K562 (cell line): Measurements from ENCODE around the gene ARL5C. TPM values are rescaled to one million over a fixed set of nuclear protein-coding genes. Genes with fewer than 3 reads are reported as not detected.
"Not testable (repeated sequence)": the region's sequence is repeated elsewhere in the genome, so short reads cannot be mapped to it uniquely, and the experiment has no call there.

Experiments used
- ATAC-seq: fragments of 200-7000 bp; cut with Tn5 transposase; 3 replicates; pipeline ENCODE4 v1.9.1; 2020; ENCODE audit warnings: moderate library complexity
- BruUV-seq: library from RNA; stranded (reverse); fragments of 400-500 nt; replicated peaks from 2 replicates; lab custom pipeline; 2021; lab: Mats Ljungman, UMichigan
- CTCF ChIA-PET: fragments of 300-600 bp; formaldehyde crosslinking; extraction: SDS; loops from one replicate; lab custom pipeline; 2021; ENCODE audit warnings: low intra/inter-chr PET ratio; lab: Yijun Ruan, JAX
- POLR2A ChIA-PET: fragments of 300-600, 350-650 bp; sonication (Branson Sonifier 250); formaldehyde crosslinking; extraction: SDS; loops from one replicate; lab custom pipeline; 2021; ENCODE audit warnings: antibody characterized with exemption, inconsistent platforms; lab: Yijun Ruan, JAX
- DNase-seq, 4 experiments: peaks; one replicate each; pipeline versions ENCODE4 v3.0.0 to v3.0.0-alpha.2; 2011 to 2018; ENCODE audit warnings: low spot score in 3 of 4, mixed read lengths in 3 of 4; ENCODE audit errors: extremely low read depth in 1 of 4
- FAIRE-seq: peaks from 2 replicates; lab custom pipeline; 2011; peaks lifted over from hg19 to GRCh38; lab: Jason Lieb, UNC
- H2AFZ ChIP-seq: 2 replicates; pipeline ENCODE4 v1.6.0; 2011; ENCODE audit warnings: low read depth, low read length, control low read depth, inconsistent platforms
- H3K27ac ChIP-seq: fragments of 200-600 bp; 3 replicates; pipeline ENCODE4 v1.8.0; 2011; ENCODE audit warnings: low read depth, mild to moderate bottlenecking, control low read depth, inconsistent platforms, low read length, moderate library complexity, mixed read lengths; ENCODE audit errors: extremely low read depth
- H3K27me3 ChIP-seq, 2 experiments: fragments of 300-600 bp in 1 of 2; 2 replicates in 1 of 2; 3 replicates in 1 of 2; pipeline versions ENCODE4 v1.6.0 to v1.8.0; 2011; ENCODE audit warnings: inconsistent platforms in 2 of 2, low read length in 2 of 2, mild to moderate bottlenecking in 1 of 2, mixed read lengths in 1 of 2, moderate library complexity in 1 of 2; ENCODE audit not compliant: control insufficient read depth in 2 of 2, insufficient read depth in 2 of 2
- H3K36me3 ChIP-seq: fragments of 300-600 bp; 3 replicates; pipeline ENCODE4 v1.8.0; 2011; ENCODE audit warnings: mild to moderate bottlenecking, low read length, inconsistent platforms; ENCODE audit not compliant: control insufficient read depth, insufficient read depth
- H3K4me1 ChIP-seq, 2 experiments: fragments of 200-600 bp in 1 of 2; replicated peaks in 1 of 2; 2 replicates in 1 of 2; 3 replicates in 1 of 2; pipeline versions ENCODE4 v1.5.1 to v1.8.0; 2011; ENCODE audit warnings: inconsistent platforms in 2 of 2, low read length in 2 of 2, mild to moderate bottlenecking in 1 of 2, mixed read lengths in 1 of 2, moderate library complexity in 1 of 2; ENCODE audit not compliant: control insufficient read depth in 2 of 2, insufficient read depth in 2 of 2
- H3K4me2 ChIP-seq: 2 replicates; pipeline ENCODE4 v1.6.1; 2011; ENCODE audit warnings: low read length, control low read depth, inconsistent platforms, mixed read lengths; ENCODE audit not compliant: insufficient read depth
- H3K4me3 ChIP-seq: fragments of 200-600 bp; sonication (generic), shearing (Covaris generic); 2 replicates; pipeline ENCODE4 v1.5.1; 2016; ENCODE audit warnings: control low read depth, inconsistent platforms
- H3K79me2 ChIP-seq: fragments of 200-600 bp; 3 replicates; pipeline ENCODE4 v1.8.0; 2011; ENCODE audit warnings: low read length, inconsistent platforms; ENCODE audit not compliant: control insufficient read depth, insufficient read depth
- H3K9ac ChIP-seq, 2 experiments: 2 replicates each; pipeline versions ENCODE4 v1.6.0 to v1.6.1; 2011; ENCODE audit warnings: low read depth in 2 of 2, low read length in 2 of 2, control low read depth in 1 of 2, inconsistent platforms in 1 of 2, mild to moderate bottlenecking in 1 of 2, mixed read lengths in 1 of 2; ENCODE audit not compliant: insufficient read depth in 1 of 2
- H3K9me1 ChIP-seq: one replicate; pipeline ENCODE4 v1.6.0; 2011; ENCODE audit warnings: inconsistent platforms, mild to moderate bottlenecking, low read length, moderate library complexity; ENCODE audit not compliant: control insufficient read depth, insufficient read depth
- H3K9me3 ChIP-seq: replicated peaks from 2 replicates; pipeline ENCODE4 v1.5.1; 2011; ENCODE audit warnings: low read depth, low read length, inconsistent platforms; ENCODE audit not compliant: control insufficient read depth, insufficient read depth
- H4K20me1 ChIP-seq: replicated peaks from 2 replicates; pipeline ENCODE4 v1.6.1; 2011; ENCODE audit warnings: low read length, inconsistent platforms, mixed read lengths; ENCODE audit not compliant: control insufficient read depth, insufficient read depth
- CREBBP ChIP-seq: IDR thresholded peaks from one replicate; pipeline ENCODE4 v1.6.1; 2012; ENCODE audit warnings: low read depth, mild to moderate bottlenecking, control low read depth, inconsistent platforms, low read length
- ELF1 ChIP-seq: fragments of 200-800 bp; sonication (Bioruptor generic); IDR thresholded peaks from 2 replicates; pipeline ENCODE4 v1.6.1; 2016; ENCODE audit warnings: missing genetic modification characterization, missing compliant biosample characterization
- FIP1L1 ChIP-seq: fragments of 200-400 bp; formaldehyde crosslinking; IDR thresholded peaks from 2 replicates; pipeline ENCODE4 v1.6.1; 2018; ENCODE audit warnings: mild to moderate bottlenecking, low read depth, low read length; ENCODE audit not compliant: poor library complexity, severe bottlenecking
- FOXK2 ChIP-seq, 2 experiments: fragments of 450-650 bp; IDR thresholded peaks in 1 of 2; conservative IDR thresholded peaks in 1 of 2; 2 replicates each; pipeline ENCODE4 v1.6.1; 2016; ENCODE audit warnings: low read depth in 2 of 2, mild to moderate bottlenecking in 1 of 2
- ILF3 ChIP-seq: fragments of 450-650 bp; IDR thresholded peaks from 2 replicates; pipeline ENCODE4 v1.6.1; 2018; ENCODE audit warnings: antibody characterized with exemption, mild to moderate bottlenecking, moderate library complexity, borderline replicate concordance
- MCM5 ChIP-seq: fragments of 450-650 bp; IDR thresholded peaks from 2 replicates; pipeline ENCODE4 v1.6.1; 2016; ENCODE audit warnings: low read depth
- PHB2 ChIP-seq: fragments of 450-650 bp; IDR thresholded peaks from 2 replicates; pipeline ENCODE4 v1.6.1; 2017; ENCODE audit warnings: low read depth
- PHTF2 ChIP-seq: fragments of 250-450 bp; sonication (Bioruptor Pico); IDR thresholded peaks from 2 replicates; pipeline ENCODE4 v1.5.0; 2021; ENCODE audit warnings: mild to moderate bottlenecking
- RFX7 ChIP-seq: fragments of 250-450 bp; sonication (Bioruptor Pico); IDR thresholded peaks from 2 replicates; pipeline ENCODE4 v1.5.1; 2021; ENCODE audit warnings: mild to moderate bottlenecking
- ZNF146 ChIP-seq: IDR thresholded peaks from one replicate; pipeline ENCODE4 v1.6.1; 2018; ENCODE audit warnings: missing compliant biosample characterization; ENCODE audit not compliant: unreplicated experiment
- ZNF512 ChIP-seq: IDR thresholded peaks from 2 replicates; pipeline ENCODE4 v1.6.1; 2016; ENCODE audit warnings: missing genetic modification characterization, missing compliant biosample characterization
- WGBS: fragments of 100-300 bp; shearing (Covaris generic); methylation state at CpG from one replicate; pipeline ENCODE4 v1.1.6; 2016; ENCODE audit warnings: low coverage, mixed read lengths; ENCODE audit not compliant: insufficient coverage; ENCODE audit errors: missing lambda C conversion rate; 5-methylcytosine and 5-hydroxymethylcytosine counted together
- in situ Hi-C: fragments of 300-500 bp; cut with MboI; formaldehyde crosslinking; loops from 4 replicates; pipeline ENCODE4 v1.15.0; 2018; ENCODE audit warnings: inconsistent platforms, mixed read lengths
- intact Hi-C: fragments of 100-400 bp; cut with micrococcal nuclease; formaldehyde crosslinking; loops from 2 replicates; pipeline ENCODE4 v1.14.2; 2022
- polyA plus RNA-seq, 8 experiments: library from polyadenylated mRNA; depleted of rRNA in 4 of 8; stranded (reverse) in 5 of 8; unstranded in 3 of 8; fragments of >200 nt; fragmentation: Nextera tagmentation in 2 of 8; fragmentation: Illumina TruSeq in 1 of 8; extraction: Ambion mirVana in 2 of 8; extraction: Trizol in 1 of 8; gene quantifications; 2 replicates each; pipeline versions ENCODE4 v1.2.1 to v1.2.3, GENCODE V29; 2011 to 2014; ENCODE audit warnings: inconsistent platforms in 1 of 8, missing spikeins in 1 of 8
- total RNA-seq, 7 experiments: library from RNA; depleted of rRNA in 6 of 7; stranded (reverse); fragments of >200 nt in 6 of 7; fragmentation: Illumina TruSeq in 2 of 7; extraction: Trizol in 2 of 7; gene quantifications; 2 replicates each; pipeline versions ENCODE4 v1.2.1 to v1.2.3, GENCODE V29; 2011 to 2021; ENCODE audit warnings: low replicate concordance in 1 of 7
- TF ChIP-seq, protein P1 (sequence below): fragments of 150-350 bp; IDR thresholded peaks from 2 replicates; pipeline ENCODE4 v1.6.1; 2014; ENCODE audit warnings: low read depth, mild to moderate bottlenecking, low read length, borderline replicate concordance

ARL5C gene
- total and polyA plus RNA-seq, 9 of the 15 experiments (the other 6 are each of a cell fraction or from before 2014, with no cell fraction given): not detected

DNA sequence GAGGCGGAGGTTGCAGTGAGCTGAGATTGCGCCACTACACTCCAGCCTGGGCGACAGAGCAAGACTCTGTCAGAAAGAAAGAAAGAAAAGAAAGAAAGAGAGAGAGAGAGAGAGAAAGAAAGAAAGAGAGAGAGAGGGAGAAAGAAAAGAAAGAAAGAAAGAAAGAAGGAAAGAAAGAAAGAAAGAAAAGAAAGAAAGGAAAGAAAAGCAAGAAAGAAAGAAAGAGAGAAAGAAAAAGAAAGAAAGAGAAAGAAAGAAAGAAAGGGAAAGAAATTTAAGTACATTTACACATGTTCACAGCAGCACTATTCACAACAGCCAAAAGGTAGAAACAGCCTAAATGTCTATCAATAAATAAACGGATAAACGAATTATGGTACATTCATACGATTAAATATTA is 36.4 kb downstream of the ARL5C start:
- H3K9me3 ChIP-seq, H3K36me3 ChIP-seq, H4K20me1 ChIP-seq, H3K79me2 ChIP-seq, FAIRE-seq, in situ Hi-C loops, H3K4me2 ChIP-seq, BruUV-seq, ATAC-seq, H2AFZ ChIP-seq, H3K4me3 ChIP-seq, CTCF ChIA-PET, DNase-seq, H3K27ac ChIP-seq, POLR2A ChIA-PET, H3K4me1 ChIP-seq, H3K9me1 ChIP-seq, intact Hi-C loops, H3K9ac ChIP-seq: not testable (repeated sequence)
- TF ChIP-seq ZNF512: peak; percentile 95
- 18% methylated on average over 6 of the region's 6 CpGs for WGBS
- peaks cover 13 to 24% of the 10 kb centered on the region in 2 experiments for H3K27me3 ChIP-seq

DNA sequence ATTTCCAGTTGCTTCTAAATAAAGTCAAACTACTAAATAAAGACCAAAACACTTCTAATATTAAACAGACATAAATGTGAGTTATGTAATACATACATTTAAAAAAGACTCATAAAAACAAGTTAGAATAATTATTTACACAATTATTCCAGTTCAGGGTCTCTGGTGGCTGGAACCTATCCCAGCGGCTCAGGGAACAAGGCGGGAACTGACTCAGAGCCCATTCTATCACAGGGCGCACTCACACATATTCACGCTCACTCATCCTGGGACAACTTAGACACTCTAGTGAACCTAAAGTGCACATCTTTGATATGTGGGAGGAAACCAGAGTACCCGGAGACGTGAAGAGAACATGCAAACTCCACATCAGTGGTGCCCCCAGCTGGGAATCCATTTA is 39.5 kb downstream of the ARL5C start:
- WGBS: 23% methylated on average over 6 of the region's 6 CpGs
- ATAC-seq (no peak), FAIRE-seq (no peak), DNase-seq (no peak)
- ChIA-PET POLR2A (interaction anchor here (1.2 kb wide), 1 partner anchor 12 kb away, joined by 3 read pairs; no protein-coding TSS in a partner anchor), CTCF (no interaction called here)
- Histone ChIP-seq H3K36me3 (no peaks in the 10 kb centered on the region), H3K4me1 (no peaks in the 10 kb centered on the region), H3K9me1 (no peaks in the 10 kb centered on the region), H3K4me2 (no peak overlapping the region), H3K9me3 (no peaks in the 10 kb centered on the region), H3K9ac (no peak overlapping the region), H3K79me2 (no peaks in the 10 kb centered on the region), H4K20me1 (no peaks in the 10 kb centered on the region; the same call in 1 of the 2 replicates), H3K4me3 (no peak overlapping the region), H3K27ac (no peak overlapping the region), H2AFZ (no peak overlapping the region), H3K27me3 (peaks cover 26 to 40% of the 10 kb centered on the region in 2 experiments)
- intact Hi-C loops: no loop called here
- in situ Hi-C loops: no loop called here
- BruUV-seq: no TSS peak
- TF ChIP-seq PHTF2 (CRISPR knock-in tag) (no peak), ZNF146 (CRISPR knock-in tag) (no peak), FIP1L1 (no peak), CREBBP (no peak), ELF1 (no peak), MCM5 (no peak), FOXK2 (conservative IDR thresholded peaks at IDR 0.05 in 1 of 2, IDR thresholded peaks at IDR 0.05 in 1 of 2; ENCODE audit: low read depth in 2 of 2) (no peak), RFX7 (no peak), ILF3 (no peak), PHB2 (no peak)
- TF ChIP-seq, protein P1, sequence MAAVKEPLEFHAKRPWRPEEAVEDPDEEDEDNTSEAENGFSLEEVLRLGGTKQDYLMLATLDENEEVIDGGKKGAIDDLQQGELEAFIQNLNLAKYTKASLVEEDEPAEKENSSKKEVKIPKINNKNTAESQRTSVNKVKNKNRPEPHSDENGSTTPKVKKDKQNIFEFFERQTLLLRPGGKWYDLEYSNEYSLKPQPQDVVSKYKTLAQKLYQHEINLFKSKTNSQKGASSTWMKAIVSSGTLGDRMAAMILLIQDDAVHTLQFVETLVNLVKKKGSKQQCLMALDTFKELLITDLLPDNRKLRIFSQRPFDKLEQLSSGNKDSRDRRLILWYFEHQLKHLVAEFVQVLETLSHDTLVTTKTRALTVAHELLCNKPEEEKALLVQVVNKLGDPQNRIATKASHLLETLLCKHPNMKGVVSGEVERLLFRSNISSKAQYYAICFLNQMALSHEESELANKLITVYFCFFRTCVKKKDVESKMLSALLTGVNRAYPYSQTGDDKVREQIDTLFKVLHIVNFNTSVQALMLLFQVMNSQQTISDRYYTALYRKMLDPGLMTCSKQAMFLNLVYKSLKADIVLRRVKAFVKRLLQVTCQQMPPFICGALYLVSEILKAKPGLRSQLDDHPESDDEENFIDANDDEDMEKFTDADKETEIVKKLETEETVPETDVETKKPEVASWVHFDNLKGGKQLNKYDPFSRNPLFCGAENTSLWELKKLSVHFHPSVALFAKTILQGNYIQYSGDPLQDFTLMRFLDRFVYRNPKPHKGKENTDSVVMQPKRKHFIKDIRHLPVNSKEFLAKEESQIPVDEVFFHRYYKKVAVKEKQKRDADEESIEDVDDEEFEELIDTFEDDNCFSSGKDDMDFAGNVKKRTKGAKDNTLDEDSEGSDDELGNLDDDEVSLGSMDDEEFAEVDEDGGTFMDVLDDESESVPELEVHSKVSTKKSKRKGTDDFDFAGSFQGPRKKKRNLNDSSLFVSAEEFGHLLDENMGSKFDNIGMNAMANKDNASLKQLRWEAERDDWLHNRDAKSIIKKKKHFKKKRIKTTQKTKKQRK: no peak
